UCSD-AML1 (cell line): Measurements from ENCODE around the gene ITSN1.
"Not testable (repeated sequence)": the region's sequence is repeated elsewhere in the genome, so short reads cannot be mapped to it uniquely, and the experiment has no call there.

Source experiments
- DNase-seq: peaks from one replicate; lab custom pipeline; 2025; ENCODE audit not compliant: unreplicated experiment; lab: John Stamatoyannopoulos, UW

The ITSN1 gene

GRCh38 chr21:33721081-33721480 is 78.8 kb downstream of the ITSN1 start:
- no peak for DNase-seq

DNA sequence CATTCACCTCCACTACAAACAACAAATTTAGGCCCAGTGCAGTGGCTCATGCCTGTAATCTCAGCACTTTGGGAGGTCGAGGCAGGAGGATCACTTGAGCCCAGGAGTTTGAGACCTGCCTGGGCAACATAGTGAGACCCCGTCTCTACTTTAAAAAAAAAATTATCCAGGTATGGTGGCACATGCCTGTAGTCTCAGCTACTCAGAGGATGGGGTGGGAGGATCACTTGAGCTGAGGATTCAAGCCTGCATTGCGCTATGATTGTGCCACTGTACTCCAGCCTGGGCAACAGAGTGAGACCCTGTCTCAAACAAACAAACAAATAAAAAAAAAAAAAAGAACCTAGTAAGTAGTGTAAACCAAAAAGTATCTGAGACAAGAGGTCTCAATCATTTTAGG is 86.8 kb downstream of the ITSN1 start:
- not testable (repeated sequence) for DNase-seq

- DNase-seq, result no peak
These were observed 87.3 kb downstream of the ITSN1 start for GRCh38 chr21:33729641-33730040.

GRCh38 chr21:33731447-33731846 is 89.1 kb downstream of the ITSN1 start:
- DNase-seq, result no peak

DNA sequence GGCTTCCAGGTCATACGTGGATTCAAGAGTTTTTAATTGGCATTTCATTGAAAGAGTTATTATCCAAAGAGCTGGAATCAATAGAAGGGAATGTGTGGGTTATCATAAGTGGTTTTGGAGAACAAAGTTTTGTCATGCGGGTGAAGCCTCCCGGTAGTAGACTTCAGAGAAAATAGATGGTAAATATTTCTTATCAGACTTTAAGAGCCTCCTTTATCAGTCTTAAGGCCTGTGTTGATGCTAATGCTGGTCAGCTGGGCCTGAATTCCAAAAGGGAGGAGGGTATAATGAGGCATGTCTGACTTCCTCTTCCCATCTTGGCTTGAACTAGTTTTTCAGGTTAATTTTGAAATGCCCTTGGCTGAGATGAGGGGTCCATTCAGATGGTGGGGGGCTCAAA is 89.7 kb downstream of the ITSN1 start:
- no peak for DNase-seq

DNA sequence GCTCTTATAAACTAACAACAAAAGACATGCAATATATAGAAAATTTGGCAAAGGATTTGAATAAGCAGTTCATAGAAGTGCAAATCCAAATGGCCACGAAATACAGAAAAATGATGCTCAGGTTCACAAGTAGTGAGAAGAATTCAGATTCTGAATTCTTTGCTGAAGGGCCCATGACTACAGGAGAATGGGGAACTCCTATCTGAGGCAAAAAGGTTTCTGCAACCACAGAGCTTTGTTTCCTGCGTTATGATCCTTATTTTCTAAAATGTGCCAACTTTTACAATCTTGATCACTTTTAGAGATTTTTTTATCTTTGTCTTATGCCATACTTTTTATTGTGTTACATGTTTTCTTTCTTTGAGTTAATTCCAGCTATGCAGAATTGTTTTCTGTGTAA is 91.3 kb downstream of the ITSN1 start:
- no peak for DNase-seq

DNA sequence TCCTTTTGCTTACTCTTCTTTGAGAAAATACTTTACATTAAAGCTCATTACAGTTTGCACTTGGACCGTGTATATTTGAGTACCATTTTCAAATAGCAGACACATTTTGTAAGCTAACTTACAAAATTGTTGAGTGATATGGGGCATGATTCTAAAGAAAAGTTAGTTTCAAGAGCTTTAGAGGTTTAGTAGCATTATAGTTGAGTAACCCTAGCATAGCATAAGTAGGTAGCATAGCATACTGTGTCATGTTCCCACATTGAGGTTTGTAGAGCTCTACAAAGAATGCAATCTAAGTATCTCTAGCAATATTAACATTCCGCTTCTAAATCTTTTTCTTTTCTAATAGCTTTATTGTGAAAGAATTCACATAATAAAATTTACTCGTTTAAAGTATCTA is 92.0 kb downstream of the ITSN1 start:
- no peak for DNase-seq

DNA sequence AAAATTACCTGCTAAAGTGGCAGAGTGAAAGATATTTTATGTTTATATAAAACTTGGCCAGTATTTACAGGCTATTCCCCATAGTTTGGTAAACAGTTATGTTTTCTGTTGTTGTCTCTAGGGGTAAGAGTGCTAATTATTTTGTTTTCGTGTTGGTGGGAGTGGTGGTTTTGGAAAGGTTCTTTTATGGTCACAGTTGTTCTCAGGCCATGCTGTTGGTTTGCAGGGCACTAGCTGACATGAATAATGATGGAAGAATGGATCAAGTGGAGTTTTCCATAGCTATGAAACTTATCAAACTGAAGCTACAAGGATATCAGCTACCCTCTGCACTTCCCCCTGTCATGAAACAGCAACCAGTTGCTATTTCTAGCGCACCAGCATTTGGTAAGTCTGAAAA is 92.5 kb downstream of the ITSN1 start:
- DNase-seq, result no peak

DNA sequence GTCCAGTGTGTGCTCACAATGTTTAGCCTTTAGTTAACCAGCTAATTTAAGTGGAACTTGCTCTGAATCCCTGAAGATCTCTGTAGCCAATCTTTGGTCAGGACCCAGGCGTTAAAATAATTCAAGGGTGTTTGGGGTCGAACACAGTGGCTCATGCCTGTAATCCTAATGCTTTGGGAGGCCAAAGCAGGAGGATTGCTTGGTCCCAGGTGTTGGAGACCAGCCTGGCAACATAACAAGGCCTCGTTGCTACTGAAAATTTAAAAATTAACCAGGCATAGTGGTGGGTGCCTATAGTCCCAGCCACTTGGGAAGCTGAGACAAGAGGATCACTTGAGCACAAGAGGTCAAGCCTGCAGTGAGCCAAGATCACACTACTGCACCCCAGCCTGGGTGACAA is 94.3 kb downstream of the ITSN1 start:
- DNase-seq, result no peak

DNA sequence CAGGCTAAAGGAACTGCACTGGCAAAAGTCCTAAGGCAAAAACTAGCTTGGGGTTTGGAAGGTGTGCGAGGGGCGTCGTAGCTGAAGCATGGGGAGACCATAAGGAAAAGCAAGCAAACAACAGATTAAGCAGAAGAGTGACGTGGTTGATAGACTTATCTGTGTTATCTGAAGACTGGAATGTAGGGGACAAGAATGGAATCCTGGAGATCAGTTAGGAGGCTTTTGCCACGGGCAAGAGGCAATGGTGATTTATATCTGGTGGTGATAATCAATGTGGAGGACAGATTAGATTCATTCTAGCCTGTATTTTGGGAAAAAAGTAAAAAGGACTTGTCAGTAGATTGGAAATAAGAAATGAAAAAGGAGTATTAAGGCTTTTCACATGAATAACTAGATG is 97.4 kb downstream of the ITSN1 start:
- no peak for DNase-seq

DNA sequence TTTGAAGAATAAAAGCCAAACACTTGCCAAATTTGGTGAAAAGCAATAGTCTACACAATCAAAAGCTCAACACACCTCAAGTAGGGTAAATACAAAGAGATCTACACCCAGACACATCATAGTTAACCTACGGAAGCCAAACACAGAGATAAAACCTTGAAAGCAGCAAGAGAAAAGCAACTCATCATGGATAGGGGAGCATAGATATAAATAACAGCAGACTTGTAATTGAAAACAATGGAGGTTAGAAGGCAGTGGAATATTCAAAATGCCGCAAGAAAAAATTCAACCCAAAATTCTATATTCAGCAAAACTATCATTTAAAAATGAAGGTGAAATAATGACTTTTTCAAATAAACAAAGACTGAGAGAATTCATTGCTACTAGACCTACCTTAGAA is 105.1 kb downstream of the ITSN1 start:
- DNase-seq, result no peak

DNA sequence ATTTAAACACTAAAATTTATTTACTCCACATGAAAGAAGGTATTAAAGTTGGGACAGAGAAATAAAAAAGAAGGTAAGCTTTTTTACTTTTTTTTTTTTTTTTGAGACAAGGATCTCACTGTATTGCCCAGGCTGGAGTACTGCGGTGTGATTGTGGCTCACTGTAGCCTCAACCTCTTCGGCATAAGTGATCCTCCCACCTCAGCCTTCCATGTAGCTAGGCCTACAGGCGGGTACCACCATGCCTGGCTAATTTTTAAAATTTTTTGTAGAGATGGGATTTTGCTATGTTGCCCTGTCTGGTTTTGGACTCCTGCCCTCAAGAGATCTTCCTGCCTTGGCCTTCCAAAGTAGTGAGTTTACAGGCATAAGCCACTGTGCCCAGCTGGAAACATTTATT is 106.6 kb downstream of the ITSN1 start:
- no peak for DNase-seq

DNA sequence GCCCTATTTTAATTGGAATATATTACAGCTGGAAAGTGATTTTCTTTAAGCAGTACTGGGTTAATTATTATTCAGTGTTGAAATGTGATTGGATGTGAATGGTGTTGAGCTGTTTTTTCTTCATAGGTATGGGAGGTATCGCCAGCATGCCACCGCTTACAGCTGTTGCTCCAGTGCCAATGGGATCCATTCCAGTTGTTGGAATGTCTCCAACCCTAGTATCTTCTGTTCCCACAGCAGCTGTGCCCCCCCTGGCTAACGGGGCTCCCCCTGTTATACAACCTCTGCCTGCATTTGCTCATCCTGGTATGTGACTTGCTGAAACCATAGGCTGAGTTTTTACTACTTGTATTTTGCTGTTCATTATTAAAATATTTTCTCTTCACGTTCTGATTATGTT is 107.7 kb downstream of the ITSN1 start:
- DNase-seq, result no peak

- DNase-seq, result no peak
These were observed 108.8 kb downstream of the ITSN1 start for GRCh38 chr21:33751120-33751519.

- no peak for DNase-seq
These were observed 109.2 kb downstream of the ITSN1 start for GRCh38 chr21:33751533-33751932.

- no peak for DNase-seq
These were observed 110.0 kb downstream of the ITSN1 start for GRCh38 chr21:33752260-33752659.

DNA sequence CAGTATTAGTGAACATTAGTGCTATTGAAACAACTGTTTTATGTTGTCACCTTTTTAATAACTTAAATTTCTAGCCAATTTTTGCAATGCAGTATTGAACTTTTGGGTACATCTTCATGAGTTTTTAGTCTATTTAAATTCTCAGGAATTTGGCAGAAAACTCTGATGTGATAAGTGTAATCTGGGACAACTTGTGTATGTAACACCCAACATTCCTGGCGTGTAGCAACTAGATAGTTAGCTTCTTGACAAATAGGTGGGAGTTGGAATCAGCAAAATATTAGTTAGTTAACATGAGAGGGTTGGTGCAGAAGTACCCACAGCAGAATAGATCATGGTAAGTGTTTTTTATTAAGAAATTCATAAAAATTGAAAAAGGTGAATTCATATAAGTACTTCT is 111.6 kb downstream of the ITSN1 start:
- no peak for DNase-seq

- DNase-seq, result no peak
These were observed 112.2 kb downstream of the ITSN1 start for GRCh38 chr21:33754481-33754880.

DNA sequence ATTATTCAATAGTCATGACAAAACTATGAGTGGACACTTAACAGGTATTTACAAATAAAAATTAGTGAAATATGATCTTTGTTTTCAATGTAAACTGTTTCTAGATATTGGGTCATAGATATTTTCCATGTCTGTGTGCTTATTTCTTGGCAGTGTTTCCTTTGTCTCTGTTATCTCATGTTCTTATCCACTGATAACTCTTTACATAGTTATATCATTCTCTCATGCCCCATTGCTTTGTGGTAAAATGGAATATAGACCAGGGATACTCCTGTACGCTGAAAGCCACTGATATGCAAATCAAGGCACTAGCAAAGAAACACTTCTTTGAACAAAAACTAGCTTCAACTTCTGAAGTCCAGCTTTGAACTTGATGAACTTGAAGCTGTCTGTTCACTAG is 113.1 kb downstream of the ITSN1 start:
- no peak for DNase-seq

- DNase-seq, result no peak
These were observed 118.5 kb downstream of the ITSN1 start for GRCh38 chr21:33760641-33761440.

- no peak for DNase-seq
These were observed 119.2 kb downstream of the ITSN1 start for GRCh38 chr21:33761441-33762036.

GRCh38 chr21:33762803-33763581 is 120.7 kb downstream of the ITSN1 start:
- DNase-seq, result no peak
